ENCODE measurements around the gene SUN2.

Gene SUN2

DNA sequence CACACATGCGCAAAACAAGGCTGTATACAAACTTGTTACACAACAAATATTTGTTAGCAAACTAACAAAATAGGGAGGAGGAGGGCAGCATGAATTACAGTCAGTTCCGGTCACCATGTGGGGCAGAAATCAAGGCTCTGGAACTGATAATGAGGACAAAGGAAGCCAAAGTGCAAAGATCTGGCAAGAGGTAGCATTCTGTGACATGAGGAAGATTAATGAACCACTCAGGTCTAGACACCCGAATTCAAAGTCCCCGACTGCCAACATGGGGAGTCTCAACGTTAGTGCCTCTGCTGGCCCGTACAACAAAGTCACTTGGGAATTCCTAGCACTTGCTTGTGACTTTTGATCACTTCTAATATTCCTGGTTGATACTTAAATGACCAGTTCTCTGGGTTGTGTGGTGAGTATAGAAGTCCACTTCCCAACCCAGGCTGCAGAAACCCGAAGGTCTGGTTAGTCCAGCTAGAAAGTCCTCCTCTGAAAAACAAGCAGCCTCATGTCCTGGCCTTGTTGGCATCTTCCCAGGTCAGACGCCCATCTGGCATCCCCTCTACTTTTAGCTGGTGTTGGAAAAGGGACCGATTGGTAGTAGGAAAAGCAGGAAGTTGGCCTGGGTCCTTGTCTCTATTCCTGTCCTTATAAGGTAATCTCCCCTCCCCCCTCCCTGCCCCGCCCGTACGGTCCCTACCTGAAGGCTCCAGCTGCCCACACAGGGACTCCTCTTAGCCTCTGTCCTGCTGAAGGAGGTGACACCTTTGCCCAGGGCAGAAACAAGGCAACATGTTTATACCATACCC, 1.6 kb downstream of the SUN2 start:
- DNase-seq, result peak; percentile 40

- DNase-seq, result peak; percentile 80
Measured at GRCh38 chr22:38751422-38752346, 4.1 kb downstream of the SUN2 start.

DNA sequence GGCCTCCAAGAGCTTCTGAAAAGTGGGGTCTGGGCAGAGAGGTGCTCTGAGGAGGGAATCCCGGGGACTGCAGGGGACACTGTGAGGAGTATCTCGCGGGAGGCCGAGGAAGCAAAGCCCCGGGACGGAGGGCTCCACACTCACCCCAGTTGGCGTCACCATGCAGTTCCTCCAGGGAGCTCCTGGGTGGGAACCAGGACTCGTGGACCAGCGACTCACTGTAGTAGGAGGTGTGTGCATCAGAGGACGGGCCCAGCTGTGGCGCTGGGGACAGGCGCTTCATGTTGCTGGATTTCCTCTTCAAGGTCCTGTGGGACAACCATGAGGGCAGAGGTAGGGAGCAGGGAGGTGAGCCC, 4.8 kb downstream of the SUN2 start:
- no peak for DNase-seq

GRCh38 chr22:38750638-38751037, 5.2 kb downstream of the SUN2 start:
- DNase-seq, result no peak

- DNase-seq, result no peak
Measured at GRCh38 chr22:38750104-38750503, 5.7 kb downstream of the SUN2 start.

DNA sequence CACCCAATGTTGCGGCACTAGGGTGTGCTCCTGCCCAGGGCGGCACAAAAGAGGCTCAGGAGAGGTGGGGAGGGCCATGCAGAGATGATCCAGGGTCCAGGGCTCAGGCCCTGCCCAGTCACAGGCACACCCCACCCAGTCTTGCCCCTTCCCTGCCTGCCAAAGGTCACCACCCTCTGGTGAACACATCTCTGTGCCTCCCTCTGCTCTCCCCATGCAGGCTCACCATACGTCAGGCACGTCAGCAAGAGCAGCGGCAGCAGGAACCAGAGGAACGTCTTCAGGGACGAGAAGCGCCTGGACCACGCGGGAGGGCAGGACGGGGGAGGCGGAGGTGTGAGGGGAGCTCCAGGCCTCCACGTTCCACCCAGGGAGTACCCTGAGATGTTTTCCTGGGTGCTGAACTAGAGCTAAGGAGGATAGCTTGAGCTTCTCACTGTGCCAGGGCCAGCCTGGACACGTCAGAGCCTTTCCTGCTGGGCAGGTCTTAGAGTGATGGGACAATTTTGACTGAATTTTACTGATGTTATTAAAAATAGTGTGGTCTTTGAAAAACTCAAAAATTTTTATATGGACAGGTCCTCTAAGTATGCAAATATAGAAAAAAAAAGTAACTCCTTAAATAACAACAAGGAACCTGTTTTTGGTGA, 7.2 kb downstream of the SUN2 start:
- DNase-seq, result no peak

- no peak for DNase-seq
Measured at GRCh38 chr22:38745676-38746460, 9.9 kb downstream of the SUN2 start.

- no peak for DNase-seq
Measured at GRCh38 chr22:38744981-38745380, 10.8 kb downstream of the SUN2 start.

DNA sequence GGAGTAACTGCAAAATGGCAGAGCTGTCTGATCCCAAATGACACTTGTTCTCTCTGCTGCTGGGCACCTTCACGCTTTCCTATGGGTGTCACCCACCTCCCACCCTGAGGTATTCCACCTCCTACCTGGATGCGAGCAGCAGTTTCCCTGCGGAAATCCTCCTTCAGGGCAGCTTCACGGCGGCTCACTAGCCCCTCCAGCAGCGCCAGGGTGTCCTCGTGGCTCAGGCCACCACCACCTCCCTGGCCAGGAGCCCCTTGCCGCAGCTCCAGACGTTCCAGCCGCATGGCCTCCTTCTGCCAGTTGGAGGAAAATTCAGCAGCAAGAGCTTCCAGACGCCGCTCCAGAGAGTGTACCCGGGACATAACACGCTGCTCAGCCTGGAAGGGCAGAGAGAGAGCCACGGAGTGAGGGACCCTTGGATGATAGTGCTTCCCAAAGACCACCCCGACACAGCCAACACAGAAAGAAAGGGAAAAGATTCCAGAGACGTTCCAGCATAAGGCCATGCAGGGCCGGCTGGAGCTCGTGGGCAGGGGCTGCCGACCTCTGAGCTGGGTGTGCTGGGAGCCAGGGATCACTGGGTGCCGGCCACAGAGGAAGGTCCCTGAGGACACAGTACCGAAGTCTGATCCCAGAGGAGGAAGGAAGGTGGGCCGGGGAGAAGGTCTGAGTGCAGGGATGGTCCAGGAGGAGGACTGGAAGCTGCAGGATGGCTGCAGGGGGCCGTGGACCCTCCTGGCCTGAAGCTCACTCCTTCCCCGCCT, 13.4 kb downstream of the SUN2 start:
- no peak for DNase-seq

GRCh38 chr22:38741576-38741975, 14.2 kb downstream of the SUN2 start:
- no peak for DNase-seq

DNA sequence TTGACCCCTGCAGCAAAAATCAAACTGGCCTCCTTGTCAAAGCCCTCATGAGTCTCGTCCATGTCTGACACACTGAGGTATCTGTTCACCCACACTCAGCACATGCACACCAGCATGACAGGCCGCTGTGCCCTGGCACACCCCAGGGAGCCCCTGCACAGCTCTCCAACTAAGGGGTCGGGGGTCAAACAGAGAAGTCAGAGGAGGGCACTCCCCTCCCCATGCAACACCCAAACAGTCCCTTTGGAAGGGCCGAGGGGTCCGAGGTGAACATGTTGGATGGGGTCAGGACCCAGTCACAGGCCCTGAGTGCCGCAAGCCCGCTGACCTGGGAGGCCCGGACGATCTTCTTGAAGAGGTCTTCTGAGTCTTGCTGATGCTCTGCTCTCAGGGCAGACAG, 14.6 kb downstream of the SUN2 start:
- no peak for DNase-seq

GRCh38 chr22:38740754-38741153, 15.0 kb downstream of the SUN2 start:
- DNase-seq, result no peak

DNA sequence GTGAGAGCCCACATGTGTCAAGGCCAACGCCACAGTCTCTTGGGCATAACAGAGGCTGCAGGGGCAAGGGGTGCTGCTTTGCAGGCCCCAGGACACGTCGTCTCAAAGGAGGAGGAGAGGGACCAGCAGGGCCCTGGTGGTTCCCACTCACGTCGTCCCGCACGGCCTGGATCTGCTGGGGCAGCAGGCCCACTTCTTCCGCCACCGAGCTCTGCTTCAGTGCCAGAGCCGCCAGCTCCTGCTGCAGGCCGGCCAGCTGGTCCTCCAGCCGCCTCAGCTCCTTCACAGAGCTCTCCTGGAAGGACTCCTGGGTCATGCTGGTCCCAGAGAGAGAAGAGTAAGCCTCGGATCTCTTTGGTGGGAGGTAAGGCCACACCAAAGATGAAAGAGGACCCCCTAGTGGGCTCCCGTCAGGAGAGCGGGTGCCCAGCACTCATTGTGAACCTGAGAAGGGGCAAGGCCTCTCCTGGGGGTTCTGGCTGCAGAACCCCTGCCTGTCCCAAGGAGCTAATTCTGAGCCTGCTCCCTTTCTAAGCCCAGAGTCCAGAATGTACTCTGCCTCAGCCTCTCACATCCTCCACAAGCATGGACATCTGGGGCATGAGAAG, 15.6 kb downstream of the SUN2 start:
- no peak for DNase-seq

DNA sequence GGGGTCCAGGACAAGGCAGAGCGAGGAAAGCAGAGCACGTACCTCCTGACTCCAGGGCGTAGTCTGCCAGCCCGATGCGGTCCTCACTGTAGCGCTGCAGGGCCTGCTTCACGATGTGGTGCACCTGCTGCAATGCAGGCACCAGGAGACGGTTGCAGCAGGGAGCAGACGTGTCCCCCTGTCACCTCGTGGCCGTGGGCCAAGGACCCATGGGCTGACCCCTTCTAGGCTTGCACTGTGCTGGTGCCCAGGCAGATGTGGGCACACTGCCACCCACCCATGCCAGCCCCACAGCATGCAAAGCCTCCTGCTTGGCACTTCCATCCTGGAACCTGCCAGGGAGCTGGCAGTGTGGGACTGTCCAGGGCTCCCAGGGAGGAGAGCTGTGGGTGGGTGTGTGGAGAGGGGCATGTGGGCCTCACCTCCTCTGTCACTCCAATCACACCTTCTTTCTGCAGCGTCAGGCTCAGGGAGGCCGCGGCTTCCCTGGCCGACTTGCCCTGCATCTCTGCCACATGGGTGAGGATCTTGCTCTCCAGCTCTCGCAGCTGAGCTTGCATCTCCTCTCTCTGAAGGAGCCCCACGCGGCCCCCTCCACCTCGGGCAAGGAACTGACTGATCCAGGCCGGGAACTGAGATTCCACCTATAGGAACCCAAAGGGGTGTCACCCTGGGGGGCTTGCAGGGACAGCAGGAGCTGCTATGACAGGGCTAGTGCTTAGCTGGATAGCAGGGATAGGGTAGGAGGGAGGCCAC, 16.3 kb downstream of the SUN2 start:
- DNase-seq, result no peak

GRCh38 chr22:38738475-38739070, 17.2 kb downstream of the SUN2 start:
- DNase-seq, result no peak

GRCh38 chr22:38737302-38738060, 18.3 kb downstream of the SUN2 start:
- DNase-seq, result no peak

GRCh38 chr22:38736257-38736570, 19.6 kb downstream of the SUN2 start:
- DNase-seq, result no peak

- DNase-seq, result no peak
Measured at GRCh38 chr22:38735465-38736256, 20.1 kb downstream of the SUN2 start.

DNA sequence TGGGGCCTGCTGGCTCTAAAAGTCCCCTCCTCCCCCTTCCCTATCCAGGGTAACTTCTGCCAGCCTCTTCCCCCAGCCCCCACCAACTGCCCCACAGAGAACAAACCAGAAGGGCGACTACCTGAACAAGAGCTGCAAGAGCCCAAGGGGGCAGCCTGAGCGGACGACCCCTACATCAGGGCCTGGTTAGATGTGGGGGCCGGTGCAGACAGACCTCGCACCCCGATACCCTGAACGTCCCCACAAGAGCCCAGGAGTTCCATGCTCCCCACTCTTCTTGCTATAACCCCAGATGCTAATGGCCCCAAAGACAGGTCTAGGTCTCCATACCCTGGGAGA, 20.7 kb downstream of the SUN2 start:
- DNase-seq, result no peak
